ENCODE results near the gene ACTMAP.

- TF ChIP-seq, protein P1, sequence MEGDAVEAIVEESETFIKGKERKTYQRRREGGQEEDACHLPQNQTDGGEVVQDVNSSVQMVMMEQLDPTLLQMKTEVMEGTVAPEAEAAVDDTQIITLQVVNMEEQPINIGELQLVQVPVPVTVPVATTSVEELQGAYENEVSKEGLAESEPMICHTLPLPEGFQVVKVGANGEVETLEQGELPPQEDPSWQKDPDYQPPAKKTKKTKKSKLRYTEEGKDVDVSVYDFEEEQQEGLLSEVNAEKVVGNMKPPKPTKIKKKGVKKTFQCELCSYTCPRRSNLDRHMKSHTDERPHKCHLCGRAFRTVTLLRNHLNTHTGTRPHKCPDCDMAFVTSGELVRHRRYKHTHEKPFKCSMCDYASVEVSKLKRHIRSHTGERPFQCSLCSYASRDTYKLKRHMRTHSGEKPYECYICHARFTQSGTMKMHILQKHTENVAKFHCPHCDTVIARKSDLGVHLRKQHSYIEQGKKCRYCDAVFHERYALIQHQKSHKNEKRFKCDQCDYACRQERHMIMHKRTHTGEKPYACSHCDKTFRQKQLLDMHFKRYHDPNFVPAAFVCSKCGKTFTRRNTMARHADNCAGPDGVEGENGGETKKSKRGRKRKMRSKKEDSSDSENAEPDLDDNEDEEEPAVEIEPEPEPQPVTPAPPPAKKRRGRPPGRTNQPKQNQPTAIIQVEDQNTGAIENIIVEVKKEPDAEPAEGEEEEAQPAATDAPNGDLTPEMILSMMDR (conservative IDR thresholded peaks at IDR 0.05; ENCODE audit: low read length), result no peak
- no peak for TF ChIP-seq EZH2phosphoT487 (IDR thresholded peaks at IDR 0.05; ENCODE audit: borderline replicate concordance, low read depth, low read length)
These were observed 5.5 kb upstream of the ACTMAP start for GRCh38 chr19:40755791-40756190.

Measured in OCI-LY7 (cell line).